Measurements from ENCODE around the gene HSP90AA1.
A peak's percentile ranks its signal among the peaks of the same experiment; 100 is the strongest.

GRCh38 chr14:102046337-102047278 is 40.2 kb downstream of the HSP90AA1 start:
- peak in 5 of 7 experiments; percentile 24 to 71 (median 44) for TF ChIP-seq CTCF (IDR thresholded peaks at IDR 0.05)
- peak in 1 of 3 donors; percentile 76 for TF ChIP-seq POLR2AphosphoS5 (IDR thresholded peaks at IDR 0.05)
- no peak for TF ChIP-seq POLR2A (IDR thresholded peaks at IDR 0.05)
